Measurements from ENCODE around the gene HBA1. TPM values are rescaled to one million over a fixed set of nuclear protein-coding genes. Genes with fewer than 3 reads are reported as not detected.
A peak's percentile ranks its signal among the peaks of the same experiment; 100 is the strongest.

Gene HBA1
- total and polyA plus RNA-seq, 9 of the 15 experiments (the other 6 are each of a cell fraction or from before 2014, with no cell fraction given) = 128 to 2,388 (median 380) TPM

- in situ Hi-C loops (cut with MboI) = no loop called here
- no peak for TF ChIP-seq ZNF282 (CRISPR knock-in tag; IDR thresholded peaks at IDR 0.05)
- TF ChIP-seq THRA (IDR thresholded peaks at IDR 0.05) = no peak
- no peak for TF ChIP-seq LARP7 (IDR thresholded peaks at IDR 0.05)
- TF ChIP-seq FOXP1 (CRISPR knock-in tag; IDR thresholded peaks at IDR 0.05) = no peak
- no peak for TF ChIP-seq SFPQ (IDR thresholded peaks at IDR 0.05; ENCODE audit: low read depth, low read length)
- no peak for TF ChIP-seq ZKSCAN8 (CRISPR knock-in tag; IDR thresholded peaks at IDR 0.05)
- no peak for TF ChIP-seq ZNF449 (CRISPR knock-in tag; IDR thresholded peaks at IDR 0.05)
- TF ChIP-seq SNRNP70 (optimal IDR thresholded peaks at IDR 0.05; ENCODE audit: low read depth, low read length) = no peak
- no peak for TF ChIP-seq SMAD2 (IDR thresholded peaks at IDR 0.05; ENCODE audit: low read depth, low read length)
- TF ChIP-seq MAFK (IDR thresholded peaks at IDR 0.05; ENCODE audit: low read length) = no peak
- no peak for TF ChIP-seq GTF3C2 (IDR thresholded peaks at IDR 0.05; ENCODE audit: borderline replicate concordance, extremely low read depth, insufficient read length)
Measured at GRCh38 chr16:160691-161190, 15.7 kb upstream of the HBA1 start.

More at GRCh38 chr16:160691-161190, 15.7 kb upstream of the HBA1 start:
- H2AFZ ChIP-seq (ENCODE audit: low read depth, low read length) = no peak overlapping the region
- no peaks in the 10 kb centered on the region for H4K20me1 ChIP-seq (replicated peaks; ENCODE audit: control insufficient read depth, insufficient read depth, low read length)
- H3K9me1 ChIP-seq (ENCODE audit: control insufficient read depth, insufficient read depth, low read length) = no peaks in the 10 kb centered on the region
- H3K9ac ChIP-seq (ENCODE audit: insufficient read depth in 1 of 2, low read depth in 2 of 2, low read length in 2 of 2) = peak overlapping the region in 1 of 2 experiments; percentile 14; a peak in 1 of 4 replicates
- intact Hi-C loops (cut with micrococcal nuclease) = no loop called here
- peaks cover 0 to 44% of the 10 kb centered on the region in 2 experiments; a peak in 4 of 5 replicates for H3K4me1 ChIP-seq (replicated peaks in 1 of 2; ENCODE audit: control insufficient read depth in 2 of 2, insufficient read depth in 2 of 2, low read length in 2 of 2)
- no peak overlapping the region for H3K4me2 ChIP-seq (ENCODE audit: insufficient read depth, low read length)
- H3K36me3 ChIP-seq (ENCODE audit: control insufficient read depth, insufficient read depth, low read length) = no peaks in the 10 kb centered on the region
- no peaks in the 10 kb centered on the region for H3K27me3 ChIP-seq (ENCODE audit: control insufficient read depth in 2 of 2, insufficient read depth in 2 of 2, low read length in 2 of 2)
- 49% methylated on average over 17 of the region's 18 CpGs for WGBS (ENCODE audit: insufficient coverage, low coverage, missing lambda C conversion rate)
- H3K4me3 ChIP-seq = no peak overlapping the region
- H3K79me2 ChIP-seq (ENCODE audit: control insufficient read depth, insufficient read depth, low read length) = no peaks in the 10 kb centered on the region
- DNase-seq (ENCODE audit: extremely low read depth in 1 of 4, low spot score in 3 of 4) = no peak
- no TSS peak for BruUV-seq (replicated peaks)
- H3K27ac ChIP-seq (ENCODE audit: extremely low read depth, low read depth, low read length) = no peak overlapping the region
- CTCF ChIA-PET (ENCODE audit: low intra/inter-chr PET ratio) = no interaction called here
- no peaks in the 10 kb centered on the region for H3K9me3 ChIP-seq (replicated peaks; ENCODE audit: control insufficient read depth, insufficient read depth, low read depth, low read length)
- no peak for FAIRE-seq
- ATAC-seq = no peak
- POLR2A ChIA-PET = no interaction called here
